Measurements from ENCODE around the gene RANBP3. TPM values are rescaled to one million over a fixed set of nuclear protein-coding genes. Genes with fewer than 3 reads are reported as not detected.
"Not testable (repeated sequence)": the region's sequence is repeated elsewhere in the genome, so short reads cannot be mapped to it uniquely, and the experiment has no call there.

The RANBP3 gene
- total RNA-seq, 6 donors from 2014 or later, result 64.4 to 116 (median 68.5) TPM

GRCh38 chr19:5889288-5889971 lies 88.5 kb downstream of the RANBP3 start:
- Histone ChIP-seq H3K9me3 (no peaks in the 10 kb centered on the region), H3K4me3 (no peak overlapping the region), H3K36me3 (peaks cover 0 to 2% (median under 1%) of the 10 kb centered on the region in 4 donors), H3K27me3 (peaks cover 0 to 6% (median 4%) of the 10 kb centered on the region in 4 donors), H3K4me1 (peaks cover 0 to 10% (median 0%) of the 10 kb centered on the region in 4 donors), H3K27ac (no peak overlapping the region)
- 42 to 59% methylated on average over 16 to 17 of the region's 17 CpGs for WGBS, 2 donors
- no peak for ATAC-seq (ENCODE audit: low FRiP score in 2 of 2)
- DNase-seq, result no peak
- TF ChIP-seq POLR2AphosphoS5 (IDR thresholded peaks at IDR 0.05), result no peak

GRCh38 chr19:5884065-5884811 lies 93.7 kb downstream of the RANBP3 start:
- H3K4me1 ChIP-seq, result peaks cover 7 to 11% (median 10%) of the 10 kb centered on the region in 4 donors
- not testable (repeated sequence) for H3K36me3 ChIP-seq; DNase-seq; H3K4me3 ChIP-seq; H3K27ac ChIP-seq; H3K9me3 ChIP-seq; ATAC-seq (ENCODE audit: low FRiP score in 2 of 2); H3K27me3 ChIP-seq
- WGBS, 2 donors, result 76 to 81% methylated on average over 11 of the region's 11 CpGs

GRCh38 chr19:5883157-5883873 lies 94.6 kb downstream of the RANBP3 start:
- not testable (repeated sequence) for DNase-seq
- 72 to 77% methylated on average over 13 of the region's 13 CpGs for WGBS, 2 donors

GRCh38 chr19:5882421-5882968 lies 95.4 kb downstream of the RANBP3 start:
- DNase-seq, result no peak
- no peak for ATAC-seq (ENCODE audit: low FRiP score in 2 of 2)
- Histone ChIP-seq H3K4me3 (no peak overlapping the region), H3K4me1 (peaks cover 7 to 11% (median 10%) of the 10 kb centered on the region in 4 donors), H3K9me3 (no peaks in the 10 kb centered on the region), H3K36me3 (no peaks in the 10 kb centered on the region), H3K27me3 (peaks cover 0 to 6% (median 2%) of the 10 kb centered on the region in 4 donors), H3K27ac (no peak overlapping the region)
- TF ChIP-seq CTCF (IDR thresholded peaks at IDR 0.05) (no peak), POLR2A (IDR thresholded peaks at IDR 0.05) (no peak), EP300 (IDR thresholded peaks at IDR 0.05) (no peak), POLR2AphosphoS5 (IDR thresholded peaks at IDR 0.05) (no peak)
- WGBS, 2 donors, result 50 to 56% methylated on average over 8 to 9 of the region's 9 CpGs

More at GRCh38 chr19:5883157-5883873, 94.6 kb downstream of the RANBP3 start:
- ATAC-seq (ENCODE audit: low FRiP score in 2 of 2); H3K9me3 ChIP-seq; H3K4me3 ChIP-seq; H3K36me3 ChIP-seq; H3K27me3 ChIP-seq; H3K27ac ChIP-seq: not testable (repeated sequence)
- H3K4me1 ChIP-seq, result peaks cover 7 to 11% (median 10%) of the 10 kb centered on the region in 4 donors

- WGBS, 2 donors, result 70 to 73% methylated on average over 16 to 18 of the region's 19 CpGs
- no peak for TF ChIP-seq CTCF (IDR thresholded peaks at IDR 0.05)
- no peak for TF ChIP-seq POLR2A (IDR thresholded peaks at IDR 0.05)
- TF ChIP-seq POLR2AphosphoS5 (IDR thresholded peaks at IDR 0.05), result no peak
- no peak for TF ChIP-seq EP300 (IDR thresholded peaks at IDR 0.05)
- H3K27me3 ChIP-seq, result peaks cover 0 to 6% (median 2%) of the 10 kb centered on the region in 4 donors
- H3K36me3 ChIP-seq, result no peaks in the 10 kb centered on the region
- H3K27ac ChIP-seq, result no peak overlapping the region
- no peaks in the 10 kb centered on the region for H3K9me3 ChIP-seq
- DNase-seq (peak in 1 of 2 donors; percentile 50), ATAC-seq (ENCODE audit: low FRiP score in 2 of 2) (no peak)
- peaks cover 7 to 11% (median 10%) of the 10 kb centered on the region in 4 donors for H3K4me1 ChIP-seq
- H3K4me3 ChIP-seq, result no peak overlapping the region
Measured at GRCh38 chr19:5881543-5882299, 96.2 kb downstream of the RANBP3 start.

Measured in upper lobe of left lung (tissue), 6 donors.